GM23338 (cell line): ENCODE measurements around the gene TMIGD2. TPM values are rescaled to one million over a fixed set of nuclear protein-coding genes. Genes with fewer than 3 reads are reported as not detected.
A peak's percentile ranks its signal among the peaks of the same experiment; 100 is the strongest.
"Not testable (repeated sequence)": the region's sequence is repeated elsewhere in the genome, so short reads cannot be mapped to it uniquely, and the experiment has no call there.

Source experiments
- ATAC-seq: fragments of 200-7000 bp; cut with Tn5 transposase; 3 replicates; pipeline ENCODE4 v1.9.1; 2020
- DNase-seq: peaks from one replicate; pipeline ENCODE4 v3.0.0-alpha.2; 2015; ENCODE audit warnings: low spot score
- H2AFZ ChIP-seq: fragments of 200-600 bp; sonication (generic); 2 replicates; pipeline ENCODE4 v1.8.0; 2016; ENCODE audit warnings: antibody characterized with exemption, mild to moderate bottlenecking, moderate library complexity
- H3F3A ChIP-seq: fragments of 200-600 bp; sonication (generic); replicated peaks from 2 replicates; pipeline ENCODE4 v1.8.0; 2017; ENCODE audit warnings: antibody characterized with exemption, mixed run types, low read depth
- H3K27ac ChIP-seq: fragments of 200-600 bp; sonication (generic); 2 replicates; pipeline ENCODE4 v1.6.1; 2016; ENCODE audit warnings: low read depth
- H3K27me3 ChIP-seq: fragments of 200-600 bp; sonication (generic); 2 replicates; pipeline ENCODE4 v1.8.0; 2016; ENCODE audit warnings: mild to moderate bottlenecking, mixed run types, moderate library complexity; ENCODE audit not compliant: insufficient read depth
- H3K36me3 ChIP-seq: fragments of 200-600 bp; sonication (generic); 2 replicates; pipeline ENCODE4 v1.8.0; 2016; ENCODE audit warnings: mild to moderate bottlenecking; ENCODE audit not compliant: insufficient read depth
- H3K4me1 ChIP-seq: fragments of 200-600 bp; sonication (generic); 2 replicates; pipeline ENCODE4 v1.8.0; 2016; ENCODE audit warnings: mild to moderate bottlenecking, moderate library complexity; ENCODE audit not compliant: insufficient read depth
- H3K4me2 ChIP-seq: fragments of 200-600 bp; sonication (generic); 2 replicates; pipeline ENCODE4 v1.7.1; 2017; ENCODE audit warnings: mixed run types
- H3K4me3 ChIP-seq: fragments of 200-600 bp; sonication (generic); 2 replicates; pipeline ENCODE4 v1.6.1; 2016; ENCODE audit warnings: mixed run types
- H3K79me2 ChIP-seq: fragments of 200-600 bp; sonication (generic); replicated peaks from 2 replicates; pipeline ENCODE4 v1.8.0; 2017; ENCODE audit warnings: mild to moderate bottlenecking; ENCODE audit not compliant: insufficient read depth
- H3K9me2 ChIP-seq: fragments of 200-600 bp; sonication (generic); 2 replicates; pipeline ENCODE4 v1.8.0; 2017; ENCODE audit not compliant: insufficient read depth
- H4K20me1 ChIP-seq: fragments of 200-600 bp; sonication (generic); replicated peaks from 2 replicates; pipeline ENCODE4 v1.8.0; 2017; ENCODE audit warnings: mild to moderate bottlenecking; ENCODE audit not compliant: insufficient read depth
- H3K27ac Mint-ChIP-seq: 2 replicates; pipeline ENCODE4 v1.8.0; 2020; ENCODE audit warnings: inconsistent platforms, mild to moderate bottlenecking, moderate library complexity, mixed read lengths
- H3K27me3 Mint-ChIP-seq: 3 replicates; pipeline ENCODE4 v1.8.0; 2022; ENCODE audit warnings: low read depth, mild to moderate bottlenecking, moderate library complexity, mixed read lengths, inconsistent platforms; ENCODE audit not compliant: insufficient read depth, poor library complexity
- H3K36me3 Mint-ChIP-seq: 3 replicates; pipeline ENCODE4 v1.8.0; 2021; ENCODE audit warnings: low read depth, mild to moderate bottlenecking, inconsistent platforms, moderate library complexity, mixed read lengths
- H3K4me1 Mint-ChIP-seq: 3 replicates; pipeline ENCODE4 v1.8.0; 2020; ENCODE audit warnings: mild to moderate bottlenecking, inconsistent platforms, mixed read lengths
- H3K4me3 Mint-ChIP-seq: 3 replicates; pipeline ENCODE4 v1.8.0; 2021; ENCODE audit warnings: moderate library complexity, mild to moderate bottlenecking, inconsistent platforms, mixed read lengths
- H3K9me3 Mint-ChIP-seq: 3 replicates; pipeline ENCODE4 v1.8.0; 2020; ENCODE audit warnings: moderate library complexity, mild to moderate bottlenecking, inconsistent platforms, mixed read lengths
- CTCF ChIP-seq, 2 experiments: fragments of 200-600 bp in 1 of 2; sonication (generic) in 1 of 2; conservative IDR thresholded peaks; 2 replicates each; pipeline versions ENCODE4 v1.5.1 to v1.6.1; 2016 to 2017; ENCODE audit warnings: antibody characterized with exemption in 2 of 2, low read depth in 2 of 2, mild to moderate bottlenecking in 2 of 2, moderate library complexity in 1 of 2
- EZH2phosphoT487 ChIP-seq: fragments of 200-600 bp; sonication (generic); IDR thresholded peaks from one replicate; pipeline ENCODE4 v1.8.1; 2018; ENCODE audit warnings: antibody characterized with exemption; ENCODE audit not compliant: unreplicated experiment
- JUNB ChIP-seq: IDR thresholded peaks from one replicate; pipeline ENCODE4 v1.6.1; 2016; ENCODE audit warnings: antibody characterized with exemption; ENCODE audit not compliant: unreplicated experiment
- REST ChIP-seq: IDR thresholded peaks from one replicate; pipeline ENCODE4 v1.6.1; 2018; ENCODE audit warnings: antibody characterized with exemption; ENCODE audit not compliant: unreplicated experiment
- STAT1 ChIP-seq: IDR thresholded peaks from one replicate; pipeline ENCODE4 v1.6.1; 2016; ENCODE audit warnings: antibody characterized with exemption; ENCODE audit not compliant: unreplicated experiment
- ZNF331 ChIP-seq: fragments of 250-450 bp; sonication (Bioruptor Pico); IDR thresholded peaks from 2 replicates; pipeline ENCODE4 v1.5.0; 2020; ENCODE audit warnings: low read depth, mild to moderate bottlenecking, moderate library complexity
- polyA plus RNA-seq: library from polyadenylated mRNA; unstranded; fragments of >200 nt; fragmentation: Nextera tagmentation; extraction: Ambion mirVana; gene quantifications from 2 replicates; pipeline ENCODE4 v1.2.1, GENCODE V29; 2016
- total RNA-seq: library from RNA; depleted of rRNA; stranded (reverse); fragments of >200 nt; shearing (Covaris generic); gene quantifications from 2 replicates; pipeline ENCODE4 v1.2.3, GENCODE V29; 2014

The TMIGD2 gene
- total and polyA plus RNA-seq, 2 experiments from 2014 or later = 0.76 to 0.79 TPM

- TF ChIP-seq ZNF331 (CRISPR knock-in tag) = no peak
These were observed 10.9 kb downstream of the TMIGD2 start (continued) for GRCh38 chr19:4291184-4291732.

GRCh38 chr19:4288091-4288777, 14.0 kb downstream of the TMIGD2 start:
- H3K9me2 ChIP-seq = no peaks in the 10 kb centered on the region
- Mint-ChIP-seq H3K4me1 (peaks cover 4% of the 10 kb centered on the region; the same call in 1 of the 3 replicates), H3K4me3 (no peak overlapping the region), H3K27me3 (peaks cover 3% of the 10 kb centered on the region), H3K27ac (no peak overlapping the region), H3K9me3 (no peaks in the 10 kb centered on the region), H3K36me3 (no peaks in the 10 kb centered on the region)
- H3K27me3 ChIP-seq = no peaks in the 10 kb centered on the region
- ATAC-seq (peak; percentile 16), DNase-seq (peak; percentile 59)
- no peak overlapping the region for H3K4me2 ChIP-seq
- no peak overlapping the region for H2AFZ ChIP-seq
- TF ChIP-seq REST = no peak
- no peaks in the 10 kb centered on the region for H3F3A ChIP-seq
- no peaks in the 10 kb centered on the region for H3K4me1 ChIP-seq
- H3K79me2 ChIP-seq = no peaks in the 10 kb centered on the region
- no peak overlapping the region for H3K27ac ChIP-seq
- H4K20me1 ChIP-seq = no peaks in the 10 kb centered on the region
- H3K4me3 ChIP-seq = no peak overlapping the region
- no peaks in the 10 kb centered on the region for H3K36me3 ChIP-seq

GRCh38 chr19:4286141-4286540, 16.0 kb downstream of the TMIGD2 start:
- DNase-seq, H3K27ac Mint-ChIP-seq, H3K27ac ChIP-seq, ATAC-seq, H3K36me3 Mint-ChIP-seq, H2AFZ ChIP-seq, H3F3A ChIP-seq, H3K4me2 ChIP-seq, H3K9me3 Mint-ChIP-seq, H3K4me3 ChIP-seq, H3K4me1 Mint-ChIP-seq, H3K4me1 ChIP-seq, H3K79me2 ChIP-seq, H4K20me1 ChIP-seq, H3K36me3 ChIP-seq, H3K4me3 Mint-ChIP-seq, H3K9me2 ChIP-seq: not testable (repeated sequence)
- H3K27me3 ChIP-seq = peaks cover 12% of the 10 kb centered on the region
- H3K27me3 Mint-ChIP-seq = peaks cover 15% of the 10 kb centered on the region

- no peaks in the 10 kb centered on the region for H3K36me3 ChIP-seq
- H2AFZ ChIP-seq = 0 out of 2 replicates have a peak overlapping the region, but pooled peaks have one; percentile 19
- no peak for ATAC-seq
- no peak overlapping the region for H3K27ac ChIP-seq
- DNase-seq = no peak
- H3K9me2 ChIP-seq = no peaks in the 10 kb centered on the region
- peaks cover 26% of the 10 kb centered on the region for H3K27me3 Mint-ChIP-seq
- H3F3A ChIP-seq = no peaks in the 10 kb centered on the region
- H3K27ac Mint-ChIP-seq = no peak overlapping the region
- no peak overlapping the region for H3K4me3 Mint-ChIP-seq
- H3K27me3 ChIP-seq = peaks cover 23% of the 10 kb centered on the region
- peaks cover 2% of the 10 kb centered on the region; the same call in 1 of the 3 replicates for H3K4me1 Mint-ChIP-seq
- no peaks in the 10 kb centered on the region for H3K36me3 Mint-ChIP-seq
- no peaks in the 10 kb centered on the region for H3K79me2 ChIP-seq
- no peaks in the 10 kb centered on the region for H3K4me1 ChIP-seq
- H4K20me1 ChIP-seq = no peaks in the 10 kb centered on the region
- H3K9me3 Mint-ChIP-seq = no peaks in the 10 kb centered on the region
- H3K4me2 ChIP-seq = no peak overlapping the region
- no peak overlapping the region; the same call in 1 of the 2 replicates for H3K4me3 ChIP-seq
- no peak for TF ChIP-seq JUNB
- no peak for TF ChIP-seq STAT1
- no peak for TF ChIP-seq CTCF (conservative IDR thresholded peaks at IDR 0.05; ENCODE audit: low read depth in 2 of 2)
- TF ChIP-seq EZH2phosphoT487 = no peak
These were observed 17.2 kb downstream of the TMIGD2 start for GRCh38 chr19:4284974-4285373.
